Astrocyte of the spinal cord (primary cell): Measurements from ENCODE around the gene BRME1.

Source experiments
- DNase-seq: peaks from one replicate; pipeline ENCODE4 v3.0.0; 2011; ENCODE audit warnings: low read depth, low spot score
- H3K4me3 ChIP-seq: 2 replicates; pipeline ENCODE4 v1.5.1; 2011; ENCODE audit warnings: low read depth, mild to moderate bottlenecking, low read length, moderate library complexity
- in situ Hi-C: cut with HindIII; loops from 2 replicates; pipeline ENCODE4 v1.10.0; 2017; ENCODE audit warnings: low sequenced_read_pairs
- TF ChIP-seq, protein P1 (sequence below): IDR thresholded peaks from 2 replicates; pipeline ENCODE4 v1.5.1; 2012; ENCODE audit warnings: low read depth, mild to moderate bottlenecking, low read length, inconsistent platforms

The BRME1 gene

DNA sequence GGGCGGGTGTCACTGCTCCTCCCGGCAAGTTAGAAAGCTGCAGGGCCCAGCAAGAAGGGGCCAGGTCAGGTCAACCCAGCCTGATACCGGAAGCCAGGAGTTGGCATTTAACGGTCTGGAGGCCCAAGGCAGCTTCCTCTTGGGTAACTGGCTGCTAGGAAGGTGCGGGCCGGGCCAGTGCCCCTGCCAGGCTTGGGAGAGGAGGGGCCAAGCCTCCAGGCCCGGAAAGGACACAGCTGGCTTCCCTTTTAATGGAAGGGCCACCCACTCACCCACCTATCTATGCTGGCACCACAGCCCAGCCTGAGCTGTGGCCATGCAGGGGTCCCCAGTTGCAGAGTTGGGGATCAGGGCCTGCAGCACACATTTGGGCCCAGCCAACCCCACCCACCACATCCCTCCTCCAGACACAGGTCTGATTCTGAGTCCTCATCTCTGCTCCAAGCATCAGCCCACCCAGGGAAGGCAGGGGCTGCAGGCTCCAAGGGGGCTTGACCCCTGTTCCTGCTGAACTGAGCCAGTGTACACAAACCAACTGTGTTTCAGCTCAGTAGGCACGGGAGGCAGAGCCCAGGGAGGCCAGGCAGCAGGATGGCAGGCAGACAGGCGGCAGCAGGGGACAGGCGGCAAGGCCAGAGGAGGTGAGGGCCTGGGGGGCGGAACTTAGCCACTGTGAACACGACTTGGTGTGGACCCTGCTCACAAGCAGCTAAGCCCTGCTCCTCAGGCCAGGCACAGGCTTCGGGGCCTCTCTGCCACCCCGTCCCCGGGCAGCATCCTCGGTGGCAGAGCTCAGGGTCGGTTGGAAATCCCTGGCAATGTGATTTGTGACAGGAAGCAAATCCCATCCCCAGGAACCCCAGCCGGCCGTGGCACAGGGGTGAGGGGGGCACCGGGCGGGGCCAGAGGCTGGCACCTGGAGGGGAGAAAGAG, 69.9 kb downstream of the BRME1 start:
- in situ Hi-C loops = no loop called here

GRCh38 chr19:13834244-13835069, 71.5 kb downstream of the BRME1 start:
- DNase-seq = peak; percentile 51
- in situ Hi-C loops = no loop called here
- TF ChIP-seq, protein P1, sequence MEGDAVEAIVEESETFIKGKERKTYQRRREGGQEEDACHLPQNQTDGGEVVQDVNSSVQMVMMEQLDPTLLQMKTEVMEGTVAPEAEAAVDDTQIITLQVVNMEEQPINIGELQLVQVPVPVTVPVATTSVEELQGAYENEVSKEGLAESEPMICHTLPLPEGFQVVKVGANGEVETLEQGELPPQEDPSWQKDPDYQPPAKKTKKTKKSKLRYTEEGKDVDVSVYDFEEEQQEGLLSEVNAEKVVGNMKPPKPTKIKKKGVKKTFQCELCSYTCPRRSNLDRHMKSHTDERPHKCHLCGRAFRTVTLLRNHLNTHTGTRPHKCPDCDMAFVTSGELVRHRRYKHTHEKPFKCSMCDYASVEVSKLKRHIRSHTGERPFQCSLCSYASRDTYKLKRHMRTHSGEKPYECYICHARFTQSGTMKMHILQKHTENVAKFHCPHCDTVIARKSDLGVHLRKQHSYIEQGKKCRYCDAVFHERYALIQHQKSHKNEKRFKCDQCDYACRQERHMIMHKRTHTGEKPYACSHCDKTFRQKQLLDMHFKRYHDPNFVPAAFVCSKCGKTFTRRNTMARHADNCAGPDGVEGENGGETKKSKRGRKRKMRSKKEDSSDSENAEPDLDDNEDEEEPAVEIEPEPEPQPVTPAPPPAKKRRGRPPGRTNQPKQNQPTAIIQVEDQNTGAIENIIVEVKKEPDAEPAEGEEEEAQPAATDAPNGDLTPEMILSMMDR = no peak
- H3K4me3 ChIP-seq = no peak overlapping the region

More for the DNA sequence above, 69.9 kb downstream of the BRME1 start:
- H3K4me3 ChIP-seq = no peak overlapping the region
- DNase-seq = peak; percentile 40
- TF ChIP-seq, protein P1 = no peak

DNA sequence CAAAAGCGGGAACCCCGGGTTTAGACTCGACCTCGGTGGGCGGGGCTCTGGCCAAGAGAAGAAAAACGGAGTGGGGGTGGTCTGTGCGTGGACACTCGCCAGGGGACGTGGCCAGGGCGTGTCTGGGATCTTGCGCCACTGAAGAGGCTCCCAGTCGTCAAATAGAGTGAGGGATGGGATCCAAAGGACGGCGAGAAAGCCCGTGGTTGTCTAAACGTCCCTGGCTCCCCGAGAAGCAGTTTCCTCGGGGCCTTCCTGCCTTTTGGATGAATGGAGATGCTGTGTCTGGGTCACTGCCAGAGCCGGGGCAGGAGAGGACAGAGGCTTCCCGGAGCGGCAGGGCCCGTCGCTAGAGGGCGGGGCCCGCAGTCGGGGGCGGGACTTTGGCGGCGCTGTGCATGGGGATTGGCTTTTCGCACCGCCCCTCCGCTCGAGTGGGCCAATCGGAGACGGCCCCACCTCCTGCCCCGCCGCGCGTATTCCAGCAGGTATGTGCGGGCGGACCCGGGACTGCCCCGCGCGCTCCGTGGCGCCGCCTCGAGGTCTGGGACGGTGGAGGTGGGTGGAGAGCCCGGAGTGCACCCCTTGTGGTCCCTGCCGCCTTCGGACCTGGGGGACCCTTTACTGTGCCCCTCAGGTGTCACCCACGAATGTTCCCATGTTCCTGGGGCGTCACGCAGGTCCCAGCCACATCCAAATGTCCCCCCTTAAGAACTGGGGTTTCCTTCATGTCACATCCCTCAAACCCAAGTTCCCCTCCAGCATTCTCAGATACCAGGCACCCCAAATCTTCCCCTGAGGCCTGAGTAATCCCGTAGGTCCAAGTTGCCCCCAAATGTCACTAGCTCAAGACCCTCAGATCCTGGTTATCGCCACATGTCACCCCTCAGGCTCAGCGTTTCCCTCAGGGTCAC, 72.3 kb downstream of the BRME1 start:
- in situ Hi-C loops = no loop called here
- TF ChIP-seq, protein P1 = peak; percentile 49
- DNase-seq = peak; percentile 89
- no peak overlapping the region for H3K4me3 ChIP-seq
